GM18499 (cell line): ENCODE data around the gene ST3GAL3.

Source experiments
- ATAC-seq: cut with Tn5 transposase; IDR thresholded peaks from one replicate; pipeline ENCODE4 v1.9.1; 2021; ENCODE audit warnings: moderate number of reproducible peaks; ENCODE audit not compliant: insufficient read depth, unreplicated experiment

ST3GAL3 gene

DNA sequence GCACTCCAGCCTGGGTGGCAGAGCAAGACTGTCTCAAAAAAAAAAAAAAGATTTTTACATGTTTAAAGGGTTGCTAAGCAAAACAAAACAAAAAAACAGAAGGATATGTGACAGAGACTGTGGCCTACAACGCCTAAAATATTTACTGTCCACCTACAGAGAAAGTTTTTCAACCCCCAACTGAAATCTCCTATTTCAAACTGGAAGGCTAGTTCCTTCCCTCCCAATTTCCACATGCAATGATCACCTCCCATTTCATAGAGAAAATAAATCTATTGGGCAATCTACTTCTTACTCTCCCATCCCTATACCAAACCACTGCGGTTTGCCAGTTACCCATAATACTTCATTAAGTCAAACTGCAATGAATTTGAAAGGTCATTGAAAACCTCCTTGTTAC, 74.2 kb downstream of the ST3GAL3 start:
- no peak for ATAC-seq

DNA sequence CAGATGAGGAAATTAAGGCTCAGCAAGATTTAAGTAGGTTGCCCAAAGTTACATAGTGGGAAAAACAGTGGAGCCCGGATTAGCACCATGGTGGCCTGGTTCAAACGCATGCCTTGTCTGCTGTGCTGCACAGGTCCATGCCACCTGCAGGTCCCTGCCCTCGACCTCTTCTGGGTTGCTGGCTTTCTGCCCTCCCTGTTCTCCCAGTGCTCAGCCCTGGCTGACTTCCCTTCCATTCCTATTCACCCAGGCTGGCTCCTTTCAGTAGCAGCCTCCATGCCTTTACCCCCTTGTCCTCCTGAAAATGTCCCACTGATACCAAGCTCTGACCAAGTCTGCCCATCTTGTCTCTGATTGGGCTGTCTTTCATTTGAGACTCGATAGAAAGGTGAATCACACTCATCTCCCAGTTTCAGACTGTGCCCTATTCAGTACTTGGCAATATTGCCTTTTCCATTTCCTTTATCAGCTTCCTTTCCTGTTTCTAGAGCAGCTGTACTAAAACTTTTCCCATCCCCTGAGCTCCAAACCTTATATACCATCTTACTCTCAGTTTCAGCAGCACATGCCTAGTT, 75.8 kb downstream of the ST3GAL3 start:
- ATAC-seq: no peak

DNA sequence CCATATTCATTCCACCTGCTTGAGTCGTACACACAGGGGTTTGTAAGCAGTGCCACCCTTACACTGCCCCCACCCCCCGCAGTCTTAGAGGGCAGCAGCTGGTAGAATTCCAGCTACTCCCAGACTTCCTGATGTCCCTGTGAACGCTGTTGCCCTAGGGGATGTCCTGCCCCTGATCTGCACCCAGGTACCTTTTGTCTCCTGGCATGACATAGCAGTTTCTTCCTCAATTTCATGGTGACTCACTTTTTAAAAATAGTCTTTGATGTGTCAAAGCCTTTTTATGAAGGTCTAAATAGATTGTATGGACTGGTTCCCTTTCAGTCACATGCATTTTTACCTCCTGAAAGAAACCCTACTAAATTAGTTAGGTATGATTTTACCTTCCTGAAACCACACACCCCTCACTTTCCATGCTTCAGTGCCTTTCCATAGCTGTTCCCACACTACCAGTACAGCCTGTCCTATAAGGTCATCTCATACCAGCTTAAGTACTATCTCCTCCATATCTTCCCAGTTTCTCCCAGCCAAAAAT, 76.4 kb downstream of the ST3GAL3 start:
- no peak for ATAC-seq

- ATAC-seq: no peak
Measured at GRCh38 chr1:43786201-43786958, 79.0 kb downstream of the ST3GAL3 start.

GRCh38 chr1:43786960-43787359, 79.6 kb downstream of the ST3GAL3 start:
- ATAC-seq: no peak

GRCh38 chr1:43789604-43790550, 82.5 kb downstream of the ST3GAL3 start:
- ATAC-seq: no peak

GRCh38 chr1:43791243-43791642, 83.9 kb downstream of the ST3GAL3 start:
- no peak for ATAC-seq

- no peak for ATAC-seq
Measured at GRCh38 chr1:43796111-43796581, 88.8 kb downstream of the ST3GAL3 start.

DNA sequence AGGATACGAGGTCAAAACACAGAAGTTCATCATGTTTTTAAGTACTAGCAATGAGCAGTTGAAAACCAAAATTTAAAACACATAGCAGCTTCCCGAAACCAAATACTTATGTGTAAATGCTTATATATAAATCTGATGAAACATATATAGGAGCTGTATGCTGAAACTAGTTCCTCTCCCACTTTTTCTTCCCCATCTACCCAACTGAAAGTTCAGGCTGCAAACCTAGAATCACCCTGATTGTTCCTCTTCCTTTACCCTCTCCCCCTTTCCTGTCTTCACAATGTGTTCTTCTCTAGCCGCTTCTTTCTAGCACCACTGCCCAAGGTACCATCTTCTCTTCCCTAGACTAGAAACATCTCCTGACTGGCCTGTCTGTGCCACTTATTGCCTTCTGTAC, 90.6 kb downstream of the ST3GAL3 start:
- ATAC-seq: no peak

GRCh38 chr1:43799656-43800635, 92.6 kb downstream of the ST3GAL3 start:
- no peak for ATAC-seq

DNA sequence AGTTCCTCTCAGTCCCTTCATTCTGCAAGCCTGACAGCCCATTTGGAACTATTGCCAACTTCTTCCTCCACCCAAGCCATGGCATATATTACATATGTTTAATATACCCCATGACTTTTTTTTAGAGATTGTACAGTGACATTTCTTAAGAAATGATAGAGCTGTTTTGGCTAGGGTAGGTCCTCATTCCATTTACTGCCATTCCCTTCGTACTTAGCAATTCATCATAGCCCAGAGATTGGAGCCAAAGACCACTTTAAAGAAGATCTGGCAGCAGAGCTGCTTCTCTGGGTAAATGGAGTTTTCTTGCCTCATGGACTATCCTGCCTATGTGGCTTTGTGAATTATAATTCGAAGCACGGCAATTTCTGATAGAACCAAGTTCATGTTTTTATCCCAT, 93.4 kb downstream of the ST3GAL3 start:
- ATAC-seq: no peak

GRCh38 chr1:43801203-43801602, 93.9 kb downstream of the ST3GAL3 start:
- ATAC-seq: no peak

GRCh38 chr1:43802356-43802980, 95.1 kb downstream of the ST3GAL3 start:
- no peak for ATAC-seq

- no peak for ATAC-seq
Measured at GRCh38 chr1:43803105-43803504, 95.8 kb downstream of the ST3GAL3 start.

DNA sequence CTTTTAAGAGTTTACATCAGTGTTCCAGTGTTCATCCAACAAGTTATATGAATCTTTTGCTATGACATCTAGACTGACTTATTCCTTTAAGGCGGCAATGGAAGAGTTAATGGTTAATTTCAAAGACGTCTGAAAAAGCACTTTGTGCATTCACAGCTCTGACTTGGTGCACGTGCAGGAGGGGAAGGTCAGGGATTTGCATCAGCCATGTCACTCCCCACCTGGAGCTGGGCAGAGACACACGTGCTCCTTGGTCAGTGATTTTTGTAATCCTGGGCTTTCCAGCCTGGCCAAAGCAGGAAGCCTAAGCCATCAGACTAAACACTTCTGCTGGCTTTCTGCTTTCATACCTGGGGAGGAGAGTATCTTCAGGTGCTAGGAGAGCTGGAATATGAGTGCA, 96.3 kb downstream of the ST3GAL3 start:
- ATAC-seq: no peak

DNA sequence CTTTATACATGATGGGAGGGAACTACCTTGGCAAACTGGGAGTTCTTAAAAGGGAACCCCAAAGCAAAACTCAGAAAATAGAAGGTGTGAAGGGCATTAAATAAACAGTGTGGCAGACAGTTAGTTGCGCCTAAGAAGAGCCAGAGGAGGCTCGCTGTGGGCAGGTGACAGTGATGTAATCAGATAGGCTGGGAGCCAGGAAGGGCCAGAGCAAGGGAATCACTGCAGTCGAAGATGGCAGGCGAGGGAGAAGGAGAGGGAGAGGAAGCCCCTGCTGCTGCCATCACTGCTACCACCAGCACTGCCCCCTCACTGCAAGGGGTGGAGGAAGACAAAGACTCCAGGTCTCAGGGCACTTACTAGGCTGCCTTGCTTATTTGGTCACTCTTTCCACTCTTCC, 97.2 kb downstream of the ST3GAL3 start:
- no peak for ATAC-seq

DNA sequence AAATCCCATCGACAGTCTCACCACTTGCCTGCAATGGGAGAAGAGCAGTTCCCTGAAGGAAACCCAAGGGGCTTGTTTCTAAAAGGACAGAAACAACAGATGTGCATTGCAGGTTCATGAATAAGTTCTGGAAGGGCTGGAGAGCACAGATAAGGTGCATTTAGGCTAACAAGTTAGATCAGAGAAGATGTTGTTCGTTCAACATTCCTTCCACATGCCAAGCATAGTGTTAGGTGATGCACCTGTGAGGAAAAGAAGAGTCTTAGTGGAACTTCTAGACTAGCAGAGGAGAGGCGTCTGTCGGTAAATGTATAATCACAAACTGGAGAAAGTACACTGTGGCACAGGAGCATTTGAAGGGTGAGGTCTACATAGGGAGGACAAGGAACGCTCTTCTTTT, 98.0 kb downstream of the ST3GAL3 start:
- no peak for ATAC-seq

- no peak for ATAC-seq
Measured at GRCh38 chr1:43806183-43806582, 98.8 kb downstream of the ST3GAL3 start.

GRCh38 chr1:43809097-43809673, 101.8 kb downstream of the ST3GAL3 start:
- ATAC-seq: no peak
